T-cell (primary cell): ENCODE data around the gene PLXNA2. TPM values are rescaled to one million over a fixed set of nuclear protein-coding genes. Genes with fewer than 3 reads are reported as not detected.

Source experiments
- ATAC-seq, 4 experiments: fragments of 200-7000 bp in 3 of 4; fragments of 150-1000 bp in 1 of 4; cut with Tn5 transposase; replicated peaks in 1 of 4; 1 replicate in 3 of 4; 2 replicates in 1 of 4; pipeline ENCODE4 v1.10.0; 2021; ENCODE audit warnings: moderate library complexity in 3 of 4, mild to moderate bottlenecking in 2 of 4, moderate number of reproducible peaks in 1 of 4
- CTCF ChIA-PET, 2 donors: fragments of 300-600 bp; sonication (Branson Sonifier 250); formaldehyde crosslinking; loops; one replicate each; lab custom pipeline; 2022; ENCODE audit warnings: antibody characterized with exemption in 2 of 2; lab: Charles Lee
- POLR2A ChIA-PET, 2 donors: fragments of 300-600 bp; sonication (Branson Sonifier 250); formaldehyde crosslinking; loops; one replicate each; lab custom pipeline; 2022; ENCODE audit warnings: antibody characterized with exemption in 2 of 2; lab: Charles Lee
- DNase-seq, 35 experiments: peaks; one replicate each; pipeline versions ENCODE4 v3.0.0 to v3.0.0-alpha.2; 2013 to 2023
- H3K27ac ChIP-seq: one replicate; pipeline ENCODE4 v1.5.1; 2013; ENCODE audit warnings: low read length
- H3K27me3 ChIP-seq, 2 experiments: replicated peaks in 1 of 2; 1 replicate in 1 of 2; 2 replicates in 1 of 2; pipeline versions ENCODE4 v1.6.1 to v1.7.0; 2013; ENCODE audit warnings: low read length in 1 of 2, mixed read lengths in 1 of 2; ENCODE audit not compliant: control insufficient read depth in 2 of 2, insufficient read depth in 2 of 2; ENCODE audit errors: extremely low read depth in 1 of 2
- H3K36me3 ChIP-seq, 2 donors: 1 replicate in 1 of 2; 2 replicates in 1 of 2; pipeline versions ENCODE4 v1.6.1 to v1.7.0; 2013; ENCODE audit warnings: low read length in 1 of 2; ENCODE audit not compliant: control insufficient read depth in 2 of 2, insufficient read depth in 1 of 2; ENCODE audit errors: extremely low read depth in 1 of 2
- H3K4me1 ChIP-seq, 2 experiments: 1 replicate in 1 of 2; 2 replicates in 1 of 2; pipeline versions ENCODE4 v1.6.1 to v1.7.0; 2013; ENCODE audit warnings: low read length in 2 of 2, mixed read lengths in 1 of 2; ENCODE audit not compliant: insufficient read depth in 2 of 2, control insufficient read depth in 1 of 2; ENCODE audit errors: extremely low read depth in 1 of 2
- H3K4me3 ChIP-seq, 2 donors: 1 replicate in 1 of 2; 2 replicates in 1 of 2; pipeline versions ENCODE4 v1.5.1 to v1.7.0; 2013; ENCODE audit warnings: mild to moderate bottlenecking in 2 of 2, low read length in 1 of 2, moderate library complexity in 1 of 2; ENCODE audit not compliant: control insufficient read depth in 1 of 2; ENCODE audit errors: extremely low read depth in 1 of 2
- H3K9me3 ChIP-seq: 2 replicates; pipeline ENCODE4 v1.7.0; 2013
- H3K27ac Mint-ChIP-seq, 2 donors: one replicate each; pipeline ENCODE4 v1.8.0; 2020 to 2021; ENCODE audit warnings: mild to moderate bottlenecking in 2 of 2, mixed read lengths in 2 of 2
- H3K27me3 Mint-ChIP-seq, 2 donors: one replicate each; pipeline ENCODE4 v1.8.0; 2021 to 2022; ENCODE audit warnings: mixed read lengths in 2 of 2
- H3K36me3 Mint-ChIP-seq: one replicate; pipeline ENCODE4 v1.8.0; 2021; ENCODE audit warnings: mixed read lengths
- H3K4me1 Mint-ChIP-seq, 3 donors: one replicate each; pipeline ENCODE4 v1.8.0; 2020 to 2022; ENCODE audit warnings: mixed read lengths in 3 of 3, mild to moderate bottlenecking in 1 of 3
- H3K4me3 Mint-ChIP-seq, 3 donors: one replicate each; pipeline ENCODE4 v1.8.0; 2020 to 2022; ENCODE audit warnings: mild to moderate bottlenecking in 3 of 3, mixed read lengths in 3 of 3, moderate library complexity in 3 of 3
- H3K9me3 Mint-ChIP-seq, 3 donors: one replicate each; pipeline ENCODE4 v1.8.0; 2020 to 2022; ENCODE audit warnings: mixed read lengths in 3 of 3
- WGBS: methylation state at CpG from one replicate; pipeline ENCODE4 v1.1.5; 2013; ENCODE audit warnings: missing lambda C conversion rate; ENCODE audit not compliant: insufficient coverage; 5-methylcytosine and 5-hydroxymethylcytosine counted together
- total RNA-seq, 35 experiments: library from RNA in 6 of 35; stranded (reverse) in 6 of 35; fragments of 120-200 nt in 1 of 35; gene quantifications; one replicate each; pipeline versions ENCODE4 v1.2.1 to v1.2.4 and lab custom pipeline; 2013 to 2026

The PLXNA2 gene
- total RNA-seq, 5 donors from 2014 or later (not counting 1 experiment from before 2014, with no cell fraction given) = 1.3 to 2.6 (median 2.2) TPM

DNA sequence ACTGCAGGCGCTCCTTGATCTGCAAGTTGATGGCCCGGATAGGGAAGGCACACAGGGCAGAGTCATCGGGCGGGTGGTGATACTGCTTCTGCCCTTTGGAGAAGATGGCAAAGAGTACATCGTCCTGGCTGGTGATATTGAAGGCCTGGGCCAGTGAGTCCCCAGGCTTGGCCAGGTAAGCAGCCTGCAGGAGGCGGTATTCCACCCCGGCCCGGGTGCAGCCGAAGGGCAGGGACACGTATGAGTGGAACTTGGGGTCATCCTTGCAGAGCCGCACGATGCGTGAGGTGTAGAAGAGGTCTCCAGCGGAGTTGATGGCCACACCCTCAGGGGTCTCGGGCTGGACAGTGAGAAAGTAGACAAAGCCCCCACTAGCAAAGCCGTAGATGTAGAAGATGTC is 27.4 kb downstream of the PLXNA2 start:
- H3K27me3 Mint-ChIP-seq = peaks cover 12 to 15% of the 10 kb centered on the region in 2 donors
- Histone ChIP-seq H3K9me3 (no peaks in the 10 kb centered on the region), H3K27ac (no peak overlapping the region), H3K36me3 (no peaks in the 10 kb centered on the region), H3K4me3 (no peak overlapping the region), H3K4me1 (no peaks in the 10 kb centered on the region), H3K27me3 (peaks cover 0 to 19% of the 10 kb centered on the region in 2 experiments)
- no peak overlapping the region for H3K27ac Mint-ChIP-seq
- WGBS = 96% methylated on average over 16 of the region's 16 CpGs
- H3K4me1 Mint-ChIP-seq = no peaks in the 10 kb centered on the region
- H3K4me3 Mint-ChIP-seq = no peak overlapping the region
- no peaks in the 10 kb centered on the region for H3K9me3 Mint-ChIP-seq
- H3K36me3 Mint-ChIP-seq = peaks cover 7% of the 10 kb centered on the region
- DNase-seq = no peak
- ChIA-PET CTCF (no interaction called here), POLR2A (no interaction called here)
- no peak for ATAC-seq

DNA sequence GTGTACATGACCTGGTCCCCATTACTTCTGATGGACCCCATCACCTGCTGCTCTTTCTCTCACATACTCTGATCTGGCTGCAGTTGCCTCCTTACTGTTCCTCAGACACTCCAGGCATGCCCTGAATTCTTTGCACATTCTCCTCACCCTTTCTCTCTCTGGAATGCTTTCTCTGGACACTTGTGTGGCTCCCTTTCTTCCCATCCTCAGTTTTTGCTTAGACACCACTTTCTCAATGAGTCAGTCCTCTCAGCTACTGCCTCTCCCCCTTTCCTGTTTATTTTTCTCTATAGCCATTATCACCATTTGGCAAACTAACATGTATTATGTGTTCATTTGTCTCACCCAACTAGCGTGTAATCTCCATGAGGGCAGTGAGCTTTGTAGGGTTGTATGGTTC is 28.1 kb downstream of the PLXNA2 start:
- no CpG with 5 or more reads among the region's 1 CpG for WGBS
- Mint-ChIP-seq H3K27me3 (peaks cover 12 to 17% of the 10 kb centered on the region in 2 donors), H3K4me3 (no peak overlapping the region), H3K36me3 (peaks cover 7% of the 10 kb centered on the region), H3K4me1 (no peaks in the 10 kb centered on the region), H3K27ac (no peak overlapping the region), H3K9me3 (no peaks in the 10 kb centered on the region)
- H3K4me3 ChIP-seq = no peak overlapping the region
- POLR2A ChIA-PET = no interaction called here
- no peaks in the 10 kb centered on the region for H3K36me3 ChIP-seq
- CTCF ChIA-PET = no interaction called here
- H3K27ac ChIP-seq = no peak overlapping the region
- no peak for DNase-seq
- no peaks in the 10 kb centered on the region for H3K9me3 ChIP-seq
- H3K4me1 ChIP-seq = no peaks in the 10 kb centered on the region
- no peak for ATAC-seq
- peaks cover 0 to 21% of the 10 kb centered on the region in 2 experiments for H3K27me3 ChIP-seq

DNA sequence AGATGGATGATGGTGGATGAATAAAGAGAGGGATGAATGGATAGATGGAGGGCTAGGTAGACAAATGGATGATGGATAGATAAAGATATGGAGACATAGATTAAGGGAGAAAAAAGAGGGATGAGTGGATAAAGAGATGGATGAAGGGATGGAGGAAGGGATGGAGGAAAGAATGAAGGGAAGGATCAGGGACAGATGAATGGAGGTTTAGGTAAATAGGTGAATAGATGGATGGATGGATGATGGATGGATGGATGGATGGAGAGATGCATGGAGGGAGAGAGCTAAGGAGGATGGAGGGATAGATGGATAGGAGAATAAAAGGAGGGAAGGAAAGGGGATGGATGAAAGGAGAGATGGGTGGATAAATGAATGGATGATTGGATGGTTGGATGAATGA is 28.8 kb downstream of the PLXNA2 start:
- Mint-ChIP-seq H3K4me3 (no peak overlapping the region), H3K36me3 (peaks cover 7% of the 10 kb centered on the region), H3K4me1 (no peaks in the 10 kb centered on the region), H3K27ac (no peak overlapping the region), H3K9me3 (no peaks in the 10 kb centered on the region), H3K27me3 (peaks cover 9 to 18% of the 10 kb centered on the region in 2 donors)
- Histone ChIP-seq H3K9me3 (no peaks in the 10 kb centered on the region), H3K27ac (no peak overlapping the region), H3K4me1 (no peaks in the 10 kb centered on the region), H3K36me3 (no peaks in the 10 kb centered on the region), H3K4me3 (no peak overlapping the region), H3K27me3 (peaks cover 0 to 21% of the 10 kb centered on the region in 2 experiments)
- no peak for ATAC-seq
- ChIA-PET POLR2A (no interaction called here), CTCF (no interaction called here)
- DNase-seq = no peak

DNA sequence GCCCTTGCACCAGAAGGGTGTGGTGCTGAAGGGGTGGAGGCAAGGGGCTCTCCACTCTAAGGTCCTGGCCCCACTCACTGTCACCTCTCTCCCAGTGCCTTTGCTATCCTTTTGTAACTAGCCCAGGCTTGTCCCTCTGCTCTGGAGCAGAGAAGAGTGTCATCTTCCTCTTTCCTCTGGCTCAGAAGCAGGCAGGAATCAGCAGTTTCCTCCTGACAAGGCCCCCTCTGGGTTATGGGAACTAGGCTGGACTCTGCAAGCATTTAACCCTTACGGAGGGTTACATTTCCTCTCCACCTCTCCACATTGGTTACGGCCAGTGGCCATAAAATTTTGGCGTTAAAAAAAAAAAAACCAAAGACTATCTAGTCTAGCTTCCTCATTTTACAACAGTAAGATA is 30.4 kb downstream of the PLXNA2 start:
- no peak overlapping the region for H3K27ac ChIP-seq
- peaks cover 0 to 11% of the 10 kb centered on the region in 2 experiments for H3K27me3 ChIP-seq
- Mint-ChIP-seq H3K27me3 (peaks cover 5 to 13% of the 10 kb centered on the region in 2 donors), H3K36me3 (peaks cover 7% of the 10 kb centered on the region), H3K27ac (no peak overlapping the region), H3K4me1 (no peaks in the 10 kb centered on the region), H3K9me3 (no peaks in the 10 kb centered on the region), H3K4me3 (no peak overlapping the region)
- no peak for DNase-seq
- CTCF ChIA-PET = no interaction called here
- POLR2A ChIA-PET = interaction anchor here in 1 of 2 donors (0.7 kb wide), 2 partner anchors 30 to 883 kb away, joined by 3 read pairs; no protein-coding TSS in a partner anchor
- no peaks in the 10 kb centered on the region for H3K9me3 ChIP-seq
- no peaks in the 10 kb centered on the region for H3K4me1 ChIP-seq
- ATAC-seq = no peak
- no peaks in the 10 kb centered on the region for H3K36me3 ChIP-seq
- H3K4me3 ChIP-seq = no peak overlapping the region
- 60% methylated on average over 1 of the region's 3 CpGs for WGBS

DNA sequence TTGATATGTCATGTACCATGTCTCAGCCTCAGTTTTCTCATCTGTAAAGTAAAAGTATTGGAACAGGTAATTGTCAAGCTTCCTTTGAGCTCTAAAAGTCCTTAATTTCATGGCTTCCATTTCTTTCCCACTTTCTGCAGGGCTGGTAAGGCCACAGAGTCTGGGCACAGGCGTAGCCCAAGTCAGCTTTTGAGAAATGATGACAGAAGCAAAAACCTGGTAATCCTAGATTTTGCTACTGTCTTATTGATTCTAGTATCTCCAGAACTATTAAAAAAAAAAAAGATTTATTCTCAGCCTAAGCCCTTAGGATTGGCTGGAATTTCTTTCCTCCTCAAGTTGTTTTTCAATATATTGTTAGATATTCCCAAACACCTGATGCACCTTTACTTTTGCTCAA is 31.3 kb downstream of the PLXNA2 start:
- H3K4me1 Mint-ChIP-seq = no peaks in the 10 kb centered on the region
- ChIA-PET POLR2A (interaction anchor here in 1 of 2 donors (0.7 kb wide), 1 partner anchor 8 kb away, joined by 6 read pairs; no protein-coding TSS in a partner anchor), CTCF (interaction anchor here in 1 of 2 donors (0.6 kb wide), 1 partner anchor 33 kb away, joined by 3 read pairs; no protein-coding TSS in a partner anchor)
- H3K4me1 ChIP-seq = no peaks in the 10 kb centered on the region
- no peak overlapping the region for H3K27ac Mint-ChIP-seq
- H3K27ac ChIP-seq = no peak overlapping the region
- no peak for ATAC-seq
- peaks cover 5 to 9% of the 10 kb centered on the region in 2 donors for H3K27me3 Mint-ChIP-seq
- DNase-seq = no peak
- no peaks in the 10 kb centered on the region for H3K9me3 ChIP-seq
- H3K36me3 ChIP-seq = no peaks in the 10 kb centered on the region
- peaks cover 0 to 10% of the 10 kb centered on the region in 2 experiments for H3K27me3 ChIP-seq
- H3K4me3 ChIP-seq = no peak overlapping the region
- no peak overlapping the region for H3K4me3 Mint-ChIP-seq
- no CpG with 5 or more reads among the region's 1 CpG for WGBS
- H3K36me3 Mint-ChIP-seq = peaks cover 7% of the 10 kb centered on the region
- no peaks in the 10 kb centered on the region for H3K9me3 Mint-ChIP-seq

DNA sequence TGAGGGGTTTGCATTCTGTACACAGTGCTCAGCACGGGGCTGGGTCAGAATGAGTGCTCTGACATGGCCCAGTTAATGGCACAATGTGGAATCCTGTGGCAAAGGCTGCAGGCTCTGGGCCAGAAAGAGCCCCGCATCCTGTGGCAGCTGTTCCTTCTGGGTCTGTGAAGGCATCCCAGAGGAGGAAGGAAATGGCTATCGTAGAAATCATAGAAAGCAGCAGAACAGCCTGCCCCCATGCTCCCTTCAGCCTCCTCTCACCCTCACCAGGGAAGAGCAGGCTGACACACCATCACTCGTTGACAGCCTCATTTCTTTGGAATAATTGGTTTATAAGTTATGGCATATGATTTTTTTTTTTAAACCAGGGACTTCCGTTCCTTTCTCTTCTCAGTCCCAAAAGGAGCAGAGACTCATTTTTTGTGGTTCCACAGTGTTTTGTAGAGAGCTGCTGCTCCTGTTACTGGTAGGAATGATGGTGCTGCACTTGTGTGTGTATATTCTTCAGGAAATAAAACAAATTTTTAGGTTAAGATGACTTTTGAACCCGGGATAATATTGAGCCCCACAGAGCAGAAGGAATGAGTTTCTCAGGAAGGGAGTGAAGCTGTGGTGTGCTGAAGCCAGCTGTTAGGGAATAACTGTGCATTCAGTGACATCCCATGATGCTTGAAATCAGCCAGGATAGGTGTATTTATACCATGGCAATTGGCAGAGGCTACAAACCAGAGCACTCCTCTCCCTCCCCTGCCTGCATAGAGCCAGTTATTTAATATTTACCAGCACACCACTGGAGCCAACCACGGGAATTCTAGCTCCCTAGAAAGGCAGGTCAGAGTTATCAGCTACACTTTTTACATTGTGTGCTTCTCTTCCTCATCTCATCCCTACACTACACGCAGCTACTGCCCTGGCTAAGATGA is 32.0 kb downstream of the PLXNA2 start:
- H3K36me3 ChIP-seq = no peaks in the 10 kb centered on the region
- H3K4me3 ChIP-seq = no peak overlapping the region
- H3K4me3 Mint-ChIP-seq = no peak overlapping the region
- no peak overlapping the region for H3K27ac Mint-ChIP-seq
- no peak overlapping the region for H3K27ac ChIP-seq
- peaks cover 7% of the 10 kb centered on the region for H3K36me3 Mint-ChIP-seq
- H3K27me3 ChIP-seq = peaks cover 0 to 10% of the 10 kb centered on the region in 2 experiments
- no peaks in the 10 kb centered on the region for H3K4me1 Mint-ChIP-seq
- DNase-seq (no peak), ATAC-seq (no peak)
- CTCF ChIA-PET = no interaction called here
- POLR2A ChIA-PET = no interaction called here
- no peaks in the 10 kb centered on the region for H3K9me3 ChIP-seq
- no peaks in the 10 kb centered on the region for H3K4me1 ChIP-seq
- no peaks in the 10 kb centered on the region for H3K9me3 Mint-ChIP-seq
- H3K27me3 Mint-ChIP-seq = peaks cover 5 to 11% of the 10 kb centered on the region in 2 donors
- 43% methylated on average over 3 of the region's 8 CpGs for WGBS
